Ramos (cell line): ENCODE data around the gene GALNTL6.

Experiments used
- in situ Hi-C: fragments of 300-500 bp; cut with MboI; formaldehyde crosslinking; loops from one replicate; pipeline ENCODE4 v1.14.3; 2022; ENCODE audit warnings: low sequenced_read_pairs; ENCODE audit not compliant: unreplicated experiment

Gene GALNTL6

DNA sequence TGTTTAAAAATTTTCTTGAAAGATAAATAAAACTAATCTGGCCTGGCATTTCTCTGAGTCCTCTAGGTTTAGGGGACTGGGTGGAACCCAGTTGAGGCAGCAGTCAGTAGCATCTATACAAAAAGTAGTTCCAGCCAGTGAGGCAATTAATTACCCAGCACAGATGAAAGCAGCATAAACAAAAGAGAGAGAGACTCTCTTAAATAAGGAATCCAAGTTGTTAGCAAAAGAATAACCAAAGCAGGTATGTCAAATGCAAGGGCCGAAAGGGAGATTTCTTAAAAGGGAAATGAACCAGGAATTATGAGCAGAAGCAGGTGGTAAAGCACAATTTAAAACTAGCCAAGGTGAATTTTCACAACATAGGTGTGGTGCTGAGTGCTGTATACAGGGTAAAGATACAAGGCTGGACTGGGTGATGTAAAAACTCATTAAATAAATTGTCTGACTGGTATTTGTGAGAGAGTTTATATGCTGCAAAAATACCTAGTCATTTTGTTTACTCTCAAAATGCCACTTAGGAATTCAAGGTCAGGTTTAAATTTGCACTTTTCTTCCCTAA lies 1260.8 kb downstream of the GALNTL6 start:
- in situ Hi-C loops, result no loop called here

DNA sequence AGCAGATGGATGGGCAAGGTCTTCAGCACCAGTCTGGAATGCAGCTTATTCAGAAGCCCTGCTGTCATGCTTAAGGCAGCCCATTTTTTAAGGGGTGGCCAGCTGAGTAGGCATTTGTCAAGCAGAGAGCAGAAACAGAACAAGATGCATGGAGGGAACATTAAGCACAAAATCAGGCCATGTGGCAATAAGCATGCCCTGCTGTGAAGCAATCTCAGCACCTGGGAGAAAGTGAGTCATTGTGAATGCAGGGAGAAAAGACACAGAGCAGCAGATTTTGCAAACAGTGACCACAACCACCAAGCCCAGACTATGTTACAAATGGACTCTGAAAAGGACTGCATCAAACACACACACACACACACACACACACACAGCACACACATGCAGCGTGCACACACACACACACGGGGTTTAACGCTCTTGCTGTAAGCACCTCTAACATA lies 1261.3 kb downstream of the GALNTL6 start:
- in situ Hi-C loops, result no loop called here

DNA sequence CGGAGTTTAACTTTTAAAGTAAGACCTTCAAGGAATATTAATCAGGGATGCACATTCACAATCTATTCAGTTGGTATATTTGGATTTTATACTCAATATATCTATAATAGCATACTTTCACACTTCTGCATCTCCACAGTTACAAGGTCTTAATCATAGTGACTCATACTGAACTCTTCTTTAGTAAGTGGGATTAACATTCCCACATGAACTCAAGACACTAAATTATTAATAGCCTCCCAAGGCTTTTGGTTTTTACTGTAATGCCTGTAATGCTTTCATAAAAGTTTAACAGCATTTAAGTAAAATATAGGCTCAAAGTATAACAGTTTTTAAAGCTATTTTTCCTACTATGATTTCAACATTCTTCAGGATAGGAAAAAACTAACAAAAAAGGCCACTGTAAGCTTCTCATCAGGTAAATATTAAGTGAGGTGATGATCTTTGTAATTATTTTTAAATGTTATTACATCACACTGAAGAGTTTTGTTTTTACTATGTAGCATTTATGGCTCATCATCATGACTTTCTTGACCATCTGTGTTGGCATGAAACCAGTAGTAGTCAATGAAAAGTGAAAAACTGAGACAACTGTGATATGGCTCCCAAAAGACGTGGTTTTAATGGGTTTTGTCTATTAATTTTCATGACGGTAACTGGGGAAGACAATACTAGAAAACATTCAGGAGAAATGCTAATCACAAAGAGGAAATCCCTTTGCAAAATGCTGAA lies 1263.9 kb downstream of the GALNTL6 start:
- in situ Hi-C loops, result no loop called here

DNA sequence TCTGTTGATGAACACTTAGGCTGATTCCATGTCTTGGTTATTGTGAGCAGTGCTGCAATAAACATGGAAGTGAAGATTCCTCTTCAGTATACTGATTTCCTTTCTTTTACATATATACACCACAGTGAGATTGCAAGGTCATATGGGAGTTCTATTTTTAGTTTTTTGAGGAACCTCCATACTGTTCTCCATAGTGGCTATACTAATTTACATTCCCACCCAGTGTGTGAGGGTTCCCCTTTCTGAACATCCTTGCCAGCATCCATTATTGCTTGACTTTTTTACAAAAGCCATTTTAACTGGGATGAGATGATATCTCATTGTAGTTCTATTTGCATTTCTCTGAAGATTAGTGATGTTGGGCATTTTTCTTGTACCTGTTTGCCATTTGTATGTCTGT lies 1274.9 kb downstream of the GALNTL6 start:
- in situ Hi-C loops, result no loop called here
